ENCODE measurements around the gene PBLD. TPM values are rescaled to one million over a fixed set of nuclear protein-coding genes. Genes with fewer than 3 reads are reported as not detected.

The PBLD gene
- polyA plus RNA-seq, 2 of the 4 experiments (the other 2 are of a cell fraction) = 1.8 to 4.2 TPM

- TF ChIP-seq CHD4 (IDR thresholded peaks at IDR 0.05; ENCODE audit: borderline replicate concordance) = no peak
These were observed 28.8 kb downstream of the PBLD start (continued) for GRCh38 chr10:68303849-68304412.

GRCh38 chr10:68302871-68303270 is 29.9 kb downstream of the PBLD start:
- FAIRE-seq (no peak), DNase-seq (ENCODE audit: low read depth in 1 of 2, low spot score in 1 of 2) (no peak), ATAC-seq (no peak)
- CTCF ChIA-PET = interaction anchor here (0.6 to 5.1 kb wide), 28 partner anchors 8 to 514 kb away, joined by 3 to 72 read pairs (median 5); partner anchors contain the start of gene PBLD
- H3K4me2 ChIP-seq = no peak overlapping the region
- POLR2A ChIA-PET = interaction anchor here (1.3 kb wide), 1 partner anchor 72 kb away, joined by 3 read pairs; the partner anchor contains the start of gene ATOH7
- H3K4me3 ChIP-seq = no peak overlapping the region
- H3K9me3 ChIP-seq = no peaks in the 10 kb centered on the region
- TF ChIP-seq HES2 (IDR thresholded peaks at IDR 0.05) (no peak), GATA3 (IDR thresholded peaks at IDR 0.05; ENCODE audit: borderline replicate concordance) (no peak), HMGXB4 (CRISPR knock-in tag; IDR thresholded peaks at IDR 0.05; ENCODE audit: borderline replicate concordance) (no peak), POLR2AphosphoS2 (conservative IDR thresholded peaks at IDR 0.05; ENCODE audit: low read length) (no peak), ELK1 (IDR thresholded peaks at IDR 0.05; ENCODE audit: low read depth, low read length) (no peak), E2F6 (IDR thresholded peaks at IDR 0.05; ENCODE audit: borderline replicate concordance, low read depth) (no peak), KDM1A (IDR thresholded peaks at IDR 0.05; ENCODE audit: low read depth) (no peak), CTCF (IDR thresholded peaks at IDR 0.05) (no peak), MYC (IDR thresholded peaks at IDR 0.05; ENCODE audit: borderline replicate concordance, low read length) (no peak), RNF2 (IDR thresholded peaks at IDR 0.05; ENCODE audit: borderline replicate concordance, low read depth) (no peak), TFCP2L1 (CRISPR knock-in tag; IDR thresholded peaks at IDR 0.05) (no peak), JUN (IDR thresholded peaks at IDR 0.05) (no peak), FOXS1 (CRISPR knock-in tag; IDR thresholded peaks at IDR 0.05) (no peak), FOSB (CRISPR knock-in tag; IDR thresholded peaks at IDR 0.05) (no peak), CBX8 (IDR thresholded peaks at IDR 0.05) (no peak), EHMT2 (IDR thresholded peaks at IDR 0.05; ENCODE audit: low read depth) (no peak), CBX2 (IDR thresholded peaks at IDR 0.05; ENCODE audit: borderline replicate concordance, low read depth) (no peak), KDM5A (IDR thresholded peaks at IDR 0.05) (no peak), TP53 (CRISPR knock-in tag; IDR thresholded peaks at IDR 0.05) (no peak)
- peaks cover 35% of the 10 kb centered on the region for H3K4me1 ChIP-seq
- WGBS (ENCODE audit: missing lambda C conversion rate) = 65% methylated on average over 5 of the region's 5 CpGs
- H3K27ac ChIP-seq = no peak overlapping the region

Measured in A549 (cell line).